MG63 (cell line): ENCODE results near the gene TTC39C. TPM values are rescaled to one million over a fixed set of nuclear protein-coding genes. Genes with fewer than 3 reads are reported as not detected.

Experiments
- DNase-seq: peaks from one replicate; pipeline ENCODE4 v3.0.0-alpha.2; 2020
- H3K27me3 ChIP-seq: fragments of 250-450 bp; sonication (Bioruptor Pico); 2 replicates; pipeline ENCODE4 v1.5.1; 2020; ENCODE audit warnings: mild to moderate bottlenecking, moderate library complexity
- H3K36me3 ChIP-seq: fragments of 250-450 bp; sonication (Bioruptor Pico); 2 replicates; pipeline ENCODE4 v1.5.1; 2020; ENCODE audit warnings: mild to moderate bottlenecking, moderate library complexity
- H3K4me3 ChIP-seq: fragments of 250-450 bp; sonication (Bioruptor Pico); 2 replicates; pipeline ENCODE4 v1.5.1; 2020; ENCODE audit warnings: mild to moderate bottlenecking, moderate library complexity
- H3K9me3 ChIP-seq: fragments of 250-450 bp; sonication (Bioruptor Pico); 2 replicates; pipeline ENCODE4 v1.5.1; 2020; ENCODE audit warnings: mild to moderate bottlenecking, moderate library complexity
- total RNA-seq: library from RNA; depleted of rRNA; stranded (reverse); fragments of >200 nt; shearing (Covaris generic); gene quantifications from 2 replicates; pipeline ENCODE4 v1.2.3, GENCODE V29; 2014; ENCODE audit warnings: low replicate concordance

TTC39C gene
- total RNA-seq, 1 experiment from 2014 or later, result 4.3 TPM

GRCh38 chr18:24080861-24081260 is 66.3 kb downstream of the TTC39C start:
- Histone ChIP-seq H3K4me3 (no peak overlapping the region), H3K9me3 (no peaks in the 10 kb centered on the region), H3K27me3 (no peaks in the 10 kb centered on the region), H3K36me3 (no peaks in the 10 kb centered on the region; the same call in 1 of the 2 replicates)
- no peak for DNase-seq

DNA sequence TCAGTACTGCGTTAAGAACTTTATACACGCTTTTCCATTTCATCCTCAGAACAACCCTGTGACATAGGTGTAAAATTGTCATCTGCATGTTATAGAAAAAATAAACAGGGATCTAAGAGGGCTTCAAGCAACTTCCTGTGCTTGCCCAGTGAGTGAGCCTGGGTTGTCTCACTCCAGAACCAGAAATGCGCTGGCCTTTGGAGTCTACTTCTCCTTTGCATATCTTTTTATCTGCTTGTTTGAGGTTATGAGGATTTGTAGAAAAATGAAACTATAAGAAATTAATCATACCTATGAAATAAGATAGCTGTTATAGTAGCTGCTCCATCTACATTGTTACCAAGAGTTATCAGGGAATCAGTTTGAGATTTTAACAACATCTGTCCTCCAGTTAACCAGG is 69.0 kb downstream of the TTC39C start:
- no peak overlapping the region for H3K4me3 ChIP-seq
- no peaks in the 10 kb centered on the region; the same call in 1 of the 2 replicates for H3K36me3 ChIP-seq
- H3K9me3 ChIP-seq, result no peaks in the 10 kb centered on the region
- H3K27me3 ChIP-seq, result no peaks in the 10 kb centered on the region
- DNase-seq, result no peak

GRCh38 chr18:24086082-24086481 is 71.5 kb downstream of the TTC39C start:
- Histone ChIP-seq H3K27me3 (no peaks in the 10 kb centered on the region), H3K36me3 (no peaks in the 10 kb centered on the region; the same call in 1 of the 2 replicates), H3K4me3 (no peak overlapping the region), H3K9me3 (no peaks in the 10 kb centered on the region)
- DNase-seq, result no peak

- Histone ChIP-seq H3K27me3 (no peaks in the 10 kb centered on the region), H3K36me3 (no peaks in the 10 kb centered on the region), H3K4me3 (no peak overlapping the region), H3K9me3 (no peaks in the 10 kb centered on the region)
- DNase-seq, result no peak
These were observed 74.5 kb downstream of the TTC39C start for GRCh38 chr18:24089076-24089475.

DNA sequence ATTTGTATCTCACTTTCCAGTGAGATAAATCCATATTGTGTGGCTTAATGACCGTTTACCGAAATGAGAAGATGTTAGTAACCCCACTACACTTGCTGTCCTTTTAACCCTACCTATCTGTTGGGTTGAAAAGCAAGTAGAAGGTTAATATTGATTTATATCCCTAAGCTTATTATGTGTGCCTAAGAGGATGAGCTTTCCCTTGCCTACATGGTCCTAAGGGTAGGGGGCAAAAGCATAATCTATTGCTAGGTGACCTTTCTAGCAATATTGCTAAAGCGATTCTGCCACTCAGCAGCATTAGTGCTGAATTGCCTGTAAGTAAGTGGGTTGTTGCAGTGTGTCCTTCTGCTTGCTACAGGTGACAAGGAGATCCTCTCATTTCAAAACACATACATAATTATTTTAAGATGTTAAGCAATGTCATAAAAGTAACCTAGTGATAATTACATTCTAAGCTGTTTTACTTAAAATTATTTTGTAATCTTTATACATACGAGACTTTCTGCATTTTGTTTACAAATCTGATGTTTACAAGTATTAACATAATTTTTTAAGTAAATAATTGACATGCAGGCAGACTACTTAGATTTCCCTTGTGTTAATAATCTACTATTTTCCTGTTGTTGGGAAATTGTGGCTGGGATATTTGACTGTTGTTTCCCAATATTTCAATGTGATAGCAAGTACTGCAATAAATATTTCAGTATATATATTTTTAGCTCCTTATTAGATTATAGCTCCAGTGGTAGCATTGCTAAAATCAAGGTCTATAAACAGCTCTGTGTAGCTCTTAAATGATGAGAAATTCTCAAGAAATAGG is 75.2 kb downstream of the TTC39C start:
- DNase-seq, result no peak
- no peak overlapping the region for H3K4me3 ChIP-seq
- H3K9me3 ChIP-seq, result no peaks in the 10 kb centered on the region
- no peaks in the 10 kb centered on the region for H3K27me3 ChIP-seq
- H3K36me3 ChIP-seq, result no peaks in the 10 kb centered on the region

- Histone ChIP-seq H3K36me3 (no peaks in the 10 kb centered on the region), H3K9me3 (no peaks in the 10 kb centered on the region), H3K4me3 (no peak overlapping the region), H3K27me3 (no peaks in the 10 kb centered on the region)
- DNase-seq, result no peak
These were observed 76.3 kb downstream of the TTC39C start for GRCh38 chr18:24090876-24091275.

GRCh38 chr18:24094561-24094960 is 80.0 kb downstream of the TTC39C start:
- DNase-seq, result no peak
- Histone ChIP-seq H3K4me3 (no peak overlapping the region), H3K27me3 (no peaks in the 10 kb centered on the region), H3K36me3 (no peaks in the 10 kb centered on the region), H3K9me3 (no peaks in the 10 kb centered on the region)

GRCh38 chr18:24095976-24096375 is 81.4 kb downstream of the TTC39C start:
- DNase-seq, result no peak
- no peaks in the 10 kb centered on the region for H3K36me3 ChIP-seq
- no peaks in the 10 kb centered on the region for H3K9me3 ChIP-seq
- no peak overlapping the region for H3K4me3 ChIP-seq
- H3K27me3 ChIP-seq, result no peaks in the 10 kb centered on the region

DNA sequence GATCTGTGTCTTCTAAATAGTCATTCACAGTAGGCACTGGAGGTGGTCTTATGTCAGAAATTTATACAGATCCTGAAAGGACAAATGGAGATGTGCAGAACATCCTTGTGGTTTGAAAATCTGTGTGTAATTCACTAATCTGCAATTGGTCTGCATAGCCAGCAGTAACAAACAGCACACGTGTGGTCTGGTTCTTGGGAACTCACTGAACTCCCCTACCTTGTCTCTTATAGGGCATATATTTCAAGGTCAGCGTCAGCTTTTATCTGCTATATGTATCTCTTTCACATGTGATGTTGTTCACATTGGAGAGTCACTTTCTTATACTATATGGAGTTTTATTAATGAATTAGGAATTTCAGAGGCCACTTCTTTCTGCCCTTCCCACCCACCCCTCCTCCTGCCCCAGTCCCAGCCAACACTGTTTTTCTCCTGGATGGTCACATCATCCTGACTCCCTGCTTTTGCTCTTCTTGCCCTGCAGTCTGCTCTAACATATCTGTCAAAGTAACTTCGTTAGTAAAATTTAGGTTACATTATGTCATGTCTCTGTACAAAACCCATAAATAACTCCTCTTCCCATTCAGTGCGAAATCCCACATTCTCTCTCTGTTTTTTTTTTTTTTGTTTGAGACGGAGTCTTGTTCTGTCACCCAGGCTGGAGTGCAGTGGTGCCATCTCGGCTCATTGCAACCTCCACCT is 88.9 kb downstream of the TTC39C start:
- Histone ChIP-seq H3K36me3 (no peaks in the 10 kb centered on the region), H3K9me3 (no peaks in the 10 kb centered on the region), H3K4me3 (no peak overlapping the region), H3K27me3 (no peaks in the 10 kb centered on the region)
- DNase-seq, result no peak

- no peaks in the 10 kb centered on the region for H3K9me3 ChIP-seq
- H3K27me3 ChIP-seq, result no peaks in the 10 kb centered on the region
- DNase-seq, result no peak
- no peaks in the 10 kb centered on the region for H3K36me3 ChIP-seq
- H3K4me3 ChIP-seq, result no peak overlapping the region
These were observed 89.9 kb downstream of the TTC39C start for GRCh38 chr18:24104486-24104885.

DNA sequence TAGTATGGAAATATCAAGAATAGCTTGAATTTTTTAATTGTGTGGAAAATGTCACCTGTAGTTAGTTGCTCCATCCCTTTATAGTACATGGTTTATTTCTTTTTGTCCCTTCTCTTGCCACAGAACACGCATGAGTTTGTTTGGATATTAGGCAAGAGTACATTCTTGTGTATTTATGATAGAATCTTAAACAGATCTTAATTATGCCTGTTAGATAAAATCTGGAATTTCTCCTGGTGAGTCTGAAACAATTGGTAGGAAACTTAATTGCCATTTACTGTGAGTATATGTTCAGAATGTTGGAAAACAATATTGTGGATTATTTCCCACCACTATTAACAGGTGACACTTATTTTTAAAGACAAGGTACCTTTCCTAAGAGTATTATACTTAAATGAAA is 94.1 kb downstream of the TTC39C start:
- Histone ChIP-seq H3K9me3 (no peaks in the 10 kb centered on the region), H3K4me3 (no peak overlapping the region), H3K27me3 (no peaks in the 10 kb centered on the region), H3K36me3 (no peaks in the 10 kb centered on the region)
- DNase-seq, result no peak

GRCh38 chr18:24111936-24112335 is 97.4 kb downstream of the TTC39C start:
- no peak overlapping the region for H3K4me3 ChIP-seq
- no peaks in the 10 kb centered on the region for H3K36me3 ChIP-seq
- H3K9me3 ChIP-seq, result no peaks in the 10 kb centered on the region
- no peaks in the 10 kb centered on the region for H3K27me3 ChIP-seq
- DNase-seq, result no peak

- DNase-seq, result no peak
- Histone ChIP-seq H3K36me3 (no peaks in the 10 kb centered on the region), H3K4me3 (no peak overlapping the region), H3K9me3 (no peaks in the 10 kb centered on the region), H3K27me3 (no peaks in the 10 kb centered on the region)
These were observed 97.9 kb downstream of the TTC39C start for GRCh38 chr18:24112464-24112863.

- H3K36me3 ChIP-seq, result no peaks in the 10 kb centered on the region
- H3K27me3 ChIP-seq, result no peaks in the 10 kb centered on the region
- no peaks in the 10 kb centered on the region for H3K9me3 ChIP-seq
- no peak overlapping the region for H3K4me3 ChIP-seq
- peak; percentile 35 for DNase-seq
These were observed 98.5 kb downstream of the TTC39C start for GRCh38 chr18:24112874-24113615.

DNA sequence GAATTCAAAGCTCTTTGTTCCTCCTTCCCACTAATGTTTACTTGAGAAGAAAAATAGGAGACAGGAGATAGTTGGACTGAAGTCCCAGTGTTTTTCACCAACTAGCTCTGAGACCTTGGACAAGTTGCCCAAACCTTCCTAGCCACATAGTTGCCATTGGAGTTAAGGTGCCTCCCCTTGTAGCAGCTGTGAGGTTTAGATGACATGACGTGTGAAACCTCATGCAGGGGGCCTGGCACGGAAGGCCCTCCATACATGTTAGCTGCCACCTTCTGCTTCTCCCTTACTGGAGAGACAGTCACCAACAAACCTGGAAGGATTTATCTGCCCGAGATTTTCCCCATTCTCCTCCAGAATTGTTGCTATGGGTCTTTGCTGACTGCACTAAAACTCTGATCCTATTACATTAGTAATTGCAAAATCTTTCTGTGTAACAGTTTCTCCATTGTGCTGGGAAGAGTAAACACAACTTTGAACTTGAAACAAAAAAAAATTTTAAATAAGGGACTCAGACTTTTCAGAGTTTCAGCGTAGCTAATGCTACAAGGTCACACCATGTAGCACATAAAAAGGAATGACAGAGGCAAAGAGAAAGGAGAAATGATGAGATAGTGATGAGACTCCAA is 100.5 kb downstream of the TTC39C start:
- Histone ChIP-seq H3K9me3 (no peaks in the 10 kb centered on the region), H3K27me3 (no peaks in the 10 kb centered on the region), H3K36me3 (no peaks in the 10 kb centered on the region; the same call in 1 of the 2 replicates), H3K4me3 (no peak overlapping the region)
- no peak for DNase-seq

- no peaks in the 10 kb centered on the region; the same call in 1 of the 2 replicates for H3K36me3 ChIP-seq
These were observed 101.1 kb downstream of the TTC39C start for GRCh38 chr18:24115628-24116027.

More at GRCh38 chr18:24115628-24116027, 101.1 kb downstream of the TTC39C start:
- Histone ChIP-seq H3K9me3 (no peaks in the 10 kb centered on the region), H3K4me3 (no peak overlapping the region), H3K27me3 (no peaks in the 10 kb centered on the region)
- no peak for DNase-seq
